Activated CD4-positive, alpha-beta T cell treated with anti-CD3 and anti-CD28 coated beads, Interleukin-2, amount 10 ng/mL, durations not matched to agents 24 days and 14 days (primary cell): ENCODE results near the gene GNLY. TPM values are rescaled to one million over a fixed set of nuclear protein-coding genes. Genes with fewer than 3 reads are reported as not detected.
"Not testable (repeated sequence)": the region's sequence is repeated elsewhere in the genome, so short reads cannot be mapped to it uniquely, and the experiment has no call there.

ENCODE experiments used
- DNase-seq: peaks from one replicate; pipeline ENCODE4 v3.0.0; 2022
- H3K27ac Mint-ChIP-seq: one replicate; pipeline ENCODE4 v1.8.0; 2022; ENCODE audit warnings: mild to moderate bottlenecking, mixed read lengths
- H3K27me3 Mint-ChIP-seq: one replicate; pipeline ENCODE4 v1.8.0; 2022; ENCODE audit warnings: mixed read lengths
- H3K36me3 Mint-ChIP-seq: one replicate; pipeline ENCODE4 v1.8.0; 2022; ENCODE audit warnings: low read depth, mild to moderate bottlenecking, mixed read lengths
- H3K4me1 Mint-ChIP-seq: one replicate; pipeline ENCODE4 v1.8.0; 2021; ENCODE audit warnings: mixed read lengths
- H3K4me3 Mint-ChIP-seq: one replicate; pipeline ENCODE4 v1.8.0; 2022; ENCODE audit warnings: mild to moderate bottlenecking, moderate library complexity, mixed read lengths
- H3K9me3 Mint-ChIP-seq: one replicate; pipeline ENCODE4 v1.8.0; 2021; ENCODE audit warnings: mixed read lengths
- intact Hi-C: fragments of 100-400 bp; cut with micrococcal nuclease; formaldehyde crosslinking; loops from one replicate; pipeline ENCODE4 v1.15.1; 2023
- total RNA-seq: library from RNA; stranded (reverse); gene quantifications from 2 replicates; pipeline ENCODE4 v1.2.3, GENCODE V29; 2022

GNLY gene
- total RNA-seq, 1 donor from 2014 or later, result 54.1 TPM

DNA sequence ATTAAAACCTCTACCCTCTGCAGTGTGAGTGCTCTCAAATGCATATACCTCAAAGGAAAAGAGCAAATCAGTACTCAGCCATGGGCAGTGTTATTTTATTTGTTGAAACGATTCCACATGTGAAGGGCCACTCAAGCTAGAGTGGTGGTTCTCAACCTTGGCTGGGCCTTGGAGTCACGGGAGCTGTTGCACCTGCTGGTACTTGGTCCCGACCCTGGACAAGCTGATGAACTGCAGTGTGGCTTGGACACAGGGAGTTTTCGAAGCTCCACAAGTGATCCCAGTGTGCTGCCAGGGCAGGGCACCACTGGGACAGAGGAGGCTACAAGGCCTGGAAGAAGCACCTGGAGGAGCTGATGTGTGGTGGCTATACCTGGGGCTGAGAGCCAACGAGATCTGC, 19.7 kb downstream of the GNLY start:
- peak overlapping the region; percentile 6 for H3K27ac Mint-ChIP-seq
- DNase-seq, result no peak
- H3K4me1 Mint-ChIP-seq, result peaks cover 41% of the 10 kb centered on the region
- intact Hi-C loops, result no loop called here
- no peaks in the 10 kb centered on the region for H3K36me3 Mint-ChIP-seq
- H3K4me3 Mint-ChIP-seq, result no peak overlapping the region
- no peaks in the 10 kb centered on the region for H3K9me3 Mint-ChIP-seq
- H3K27me3 Mint-ChIP-seq, result peaks cover 1% of the 10 kb centered on the region

GRCh38 chr2:85714421-85714820, 20.3 kb downstream of the GNLY start:
- DNase-seq, H3K36me3 Mint-ChIP-seq, H3K4me3 Mint-ChIP-seq, H3K27me3 Mint-ChIP-seq, H3K9me3 Mint-ChIP-seq, intact Hi-C loops, H3K27ac Mint-ChIP-seq: not testable (repeated sequence)
- peaks cover 37% of the 10 kb centered on the region for H3K4me1 Mint-ChIP-seq

DNA sequence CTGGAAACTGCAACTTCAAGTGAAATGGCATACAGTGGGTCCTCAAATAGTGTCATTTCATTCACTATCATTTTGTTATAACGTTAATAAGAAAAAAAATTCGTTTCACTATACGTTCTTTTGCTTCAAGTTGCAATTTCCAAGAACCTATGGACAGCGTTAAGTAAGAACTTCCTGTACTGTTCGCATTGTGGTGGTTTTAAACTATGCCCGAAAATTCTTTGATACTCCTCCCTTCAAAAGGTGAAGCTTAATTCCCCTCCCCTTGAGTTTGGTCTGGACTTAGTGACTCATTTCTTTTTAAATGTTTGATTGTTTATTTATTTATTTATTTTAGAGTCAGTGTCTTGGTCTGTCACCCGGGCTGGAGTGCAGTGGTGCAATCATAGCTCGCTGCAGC, 20.7 kb downstream of the GNLY start:
- peaks cover 5% of the 10 kb centered on the region for H3K27me3 Mint-ChIP-seq
- intact Hi-C loops, result no loop called here
- H3K4me1 Mint-ChIP-seq, result peaks cover 35% of the 10 kb centered on the region
- no peak overlapping the region for H3K4me3 Mint-ChIP-seq
- H3K27ac Mint-ChIP-seq, result peak overlapping the region; percentile 52
- DNase-seq, result no peak
- H3K36me3 Mint-ChIP-seq, result no peaks in the 10 kb centered on the region
- no peaks in the 10 kb centered on the region for H3K9me3 Mint-ChIP-seq

DNA sequence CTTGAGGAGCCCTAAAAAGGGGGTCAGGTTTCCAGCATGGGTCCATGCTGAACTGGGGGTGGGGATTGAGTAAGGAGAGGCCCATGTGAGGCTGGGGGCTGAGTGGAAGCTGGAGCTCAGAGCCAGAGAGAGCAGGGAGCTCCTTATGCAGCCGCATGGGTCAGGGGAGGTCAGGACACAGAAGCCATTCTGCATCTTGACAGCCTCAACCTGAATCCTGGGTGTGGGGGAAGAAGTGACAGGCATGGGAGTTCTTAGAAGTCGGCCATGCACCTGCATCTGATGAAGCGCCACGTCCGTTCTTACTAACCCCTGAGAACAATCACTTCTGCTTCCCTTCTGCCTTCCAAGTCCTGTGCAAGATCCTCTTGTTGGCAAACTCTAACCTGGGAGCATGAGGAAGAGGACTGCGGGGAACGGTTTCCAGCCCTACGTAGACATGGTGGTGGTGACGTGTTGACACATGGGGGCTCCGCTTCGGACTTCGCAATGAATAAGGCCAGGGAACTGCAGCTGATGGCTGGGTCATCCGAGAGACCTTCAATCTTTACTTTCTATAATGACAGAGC, 22.3 kb downstream of the GNLY start:
- H3K4me1 Mint-ChIP-seq, result peaks cover 27% of the 10 kb centered on the region
- H3K4me3 Mint-ChIP-seq, result no peak overlapping the region
- peaks cover 10% of the 10 kb centered on the region for H3K9me3 Mint-ChIP-seq

DNA sequence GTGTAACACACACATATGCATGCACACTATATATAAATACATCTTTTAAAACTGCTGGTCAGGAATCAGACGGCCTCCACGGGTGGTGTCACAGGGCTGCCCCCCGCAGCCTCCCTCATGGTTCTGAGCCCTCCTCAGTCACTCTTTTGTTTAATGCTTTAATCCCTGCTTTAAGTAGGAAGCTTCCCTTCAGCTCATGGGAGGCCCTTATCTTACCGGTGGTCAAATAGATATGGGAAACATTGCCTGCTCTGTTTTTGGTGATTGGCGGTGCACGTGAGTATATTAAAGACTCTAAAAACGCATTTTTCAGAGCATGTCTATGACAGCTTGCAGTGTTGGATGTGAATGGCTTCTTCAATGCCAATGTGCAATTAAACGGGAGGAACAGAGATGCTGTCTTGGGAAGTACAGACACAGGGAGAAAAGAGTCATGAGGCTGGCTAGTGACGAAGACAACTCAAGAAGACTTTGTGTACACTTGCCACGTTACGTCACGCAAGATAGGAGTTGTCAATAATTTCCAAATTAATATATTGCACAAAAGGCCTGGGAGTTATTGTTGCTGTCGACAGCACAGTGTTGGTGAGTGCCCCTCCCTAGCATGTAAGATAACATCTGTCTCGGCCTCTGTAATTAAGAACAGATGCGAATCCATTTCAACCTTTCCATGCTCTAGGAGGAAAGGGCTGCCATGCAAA, 23.3 kb downstream of the GNLY start:
- H3K27ac Mint-ChIP-seq, result no peak overlapping the region
- intact Hi-C loops, result no loop called here
- H3K4me3 Mint-ChIP-seq, result no peak overlapping the region
- peaks cover 10% of the 10 kb centered on the region for H3K9me3 Mint-ChIP-seq
- no peaks in the 10 kb centered on the region for H3K36me3 Mint-ChIP-seq
- no peak for DNase-seq
- peaks cover 27% of the 10 kb centered on the region for H3K4me1 Mint-ChIP-seq
- H3K27me3 Mint-ChIP-seq, result peaks cover 5% of the 10 kb centered on the region

More for the DNA sequence above, 22.3 kb downstream of the GNLY start:
- DNase-seq, result no peak
- Mint-ChIP-seq H3K27ac (no peak overlapping the region), H3K36me3 (no peaks in the 10 kb centered on the region), H3K27me3 (peaks cover 5% of the 10 kb centered on the region)
- intact Hi-C loops, result no loop called here

GRCh38 chr2:85718009-85718391, 23.8 kb downstream of the GNLY start:
- DNase-seq, result no peak
- H3K36me3 Mint-ChIP-seq, result no peaks in the 10 kb centered on the region
- no peak overlapping the region for H3K4me3 Mint-ChIP-seq
- intact Hi-C loops, result no loop called here
- peaks cover 5% of the 10 kb centered on the region for H3K27me3 Mint-ChIP-seq
- peaks cover 25% of the 10 kb centered on the region for H3K4me1 Mint-ChIP-seq
- H3K27ac Mint-ChIP-seq, result no peak overlapping the region
- peaks cover 10% of the 10 kb centered on the region for H3K9me3 Mint-ChIP-seq

GRCh38 chr2:85718885-85719492, 24.8 kb downstream of the GNLY start:
- no peaks in the 10 kb centered on the region for H3K36me3 Mint-ChIP-seq
- peaks cover 21% of the 10 kb centered on the region for H3K4me1 Mint-ChIP-seq
- no peak for DNase-seq
- H3K27me3 Mint-ChIP-seq, result peaks cover 5% of the 10 kb centered on the region
- H3K27ac Mint-ChIP-seq, result no peak overlapping the region
- intact Hi-C loops, result no loop called here
- no peak overlapping the region for H3K4me3 Mint-ChIP-seq
- H3K9me3 Mint-ChIP-seq, result peaks cover 10% of the 10 kb centered on the region

DNA sequence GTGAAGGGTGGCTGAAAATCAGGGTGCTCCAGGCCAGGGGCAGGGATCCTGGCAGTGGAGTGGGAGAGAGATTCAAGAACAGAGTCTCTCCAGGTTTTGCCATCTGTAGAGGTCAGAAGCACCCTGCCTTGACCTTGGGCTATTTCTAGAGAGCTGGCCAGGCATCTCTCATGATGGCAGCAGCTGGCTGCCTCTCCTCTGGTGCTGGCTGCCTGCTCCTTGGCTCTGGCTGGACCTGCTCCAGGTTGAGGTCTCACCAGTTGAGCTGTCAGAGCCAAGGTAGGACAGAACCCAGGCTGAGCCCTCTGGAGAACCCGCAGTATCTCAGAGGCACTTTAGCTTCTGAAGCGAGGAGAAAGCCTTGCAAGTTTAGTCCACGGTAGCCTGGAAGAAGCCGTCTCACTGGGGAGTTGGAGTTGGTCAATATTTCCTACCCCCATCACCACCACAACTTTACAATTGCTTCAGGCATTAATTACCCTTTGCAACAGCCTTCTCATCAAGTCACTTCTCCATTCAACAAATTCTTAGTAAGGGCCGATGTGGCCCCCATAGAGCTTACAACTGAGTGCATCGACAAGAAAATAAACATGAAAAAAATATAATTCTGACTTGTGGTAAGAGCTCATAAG, 25.6 kb downstream of the GNLY start:
- DNase-seq, result no peak
- H3K27ac Mint-ChIP-seq, result no peak overlapping the region
- H3K36me3 Mint-ChIP-seq, result no peaks in the 10 kb centered on the region
- H3K4me1 Mint-ChIP-seq, result peaks cover 16% of the 10 kb centered on the region
- no peak overlapping the region for H3K4me3 Mint-ChIP-seq
- H3K27me3 Mint-ChIP-seq, result peaks cover 7% of the 10 kb centered on the region
- H3K9me3 Mint-ChIP-seq, result peaks cover 10% of the 10 kb centered on the region
- intact Hi-C loops, result no loop called here

DNA sequence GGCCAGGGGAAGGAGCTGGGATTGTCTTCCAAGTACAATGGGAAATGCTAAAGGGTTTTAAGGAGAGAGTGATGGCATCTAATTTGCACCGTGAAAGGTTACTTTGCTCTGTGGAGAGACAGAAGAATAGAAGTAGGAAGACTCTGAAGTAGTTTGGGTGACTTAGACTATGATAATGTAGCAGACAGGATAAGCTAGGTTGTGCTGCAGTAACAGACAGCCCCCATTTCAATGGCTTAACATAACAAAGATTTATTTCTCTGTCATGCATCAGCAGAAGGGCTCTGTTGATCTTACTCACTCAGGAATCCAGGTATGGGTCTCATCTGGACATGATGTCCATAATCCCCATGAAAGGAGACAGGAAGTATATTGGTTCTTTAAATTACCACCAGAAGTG, 26.4 kb downstream of the GNLY start:
- H3K36me3 Mint-ChIP-seq, result no peaks in the 10 kb centered on the region
- DNase-seq, result no peak
- H3K27ac Mint-ChIP-seq, result no peak overlapping the region
- peaks cover 11% of the 10 kb centered on the region for H3K4me1 Mint-ChIP-seq
- H3K4me3 Mint-ChIP-seq, result no peak overlapping the region
- H3K27me3 Mint-ChIP-seq, result peaks cover 11% of the 10 kb centered on the region
- intact Hi-C loops, result no loop called here
- H3K9me3 Mint-ChIP-seq, result peaks cover 10% of the 10 kb centered on the region

DNA sequence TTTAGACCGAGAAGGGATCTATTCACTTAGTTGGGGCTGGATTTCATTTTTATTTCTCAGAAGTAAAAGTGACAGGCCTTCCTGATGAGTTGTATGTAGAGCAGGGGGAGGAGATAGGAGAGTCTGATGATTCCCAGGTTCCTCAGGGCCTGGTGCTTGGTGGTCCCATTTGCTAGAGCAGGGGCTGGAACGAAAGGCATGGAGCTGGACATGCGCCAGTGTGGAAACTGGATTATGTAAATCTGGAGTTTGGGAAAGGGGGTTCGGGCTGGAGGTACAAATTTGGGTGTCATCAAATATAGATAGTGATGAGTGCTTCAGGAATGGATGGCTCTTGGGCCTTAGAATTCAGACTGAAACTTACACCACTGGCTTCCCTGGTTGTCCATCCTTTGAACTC, 27.5 kb downstream of the GNLY start:
- Mint-ChIP-seq H3K36me3 (no peaks in the 10 kb centered on the region), H3K9me3 (peaks cover 10% of the 10 kb centered on the region), H3K27me3 (peaks cover 15% of the 10 kb centered on the region), H3K4me1 (peaks cover under 1% of the 10 kb centered on the region), H3K4me3 (no peak overlapping the region), H3K27ac (no peak overlapping the region)
- DNase-seq, result no peak
- intact Hi-C loops, result no loop called here

- Mint-ChIP-seq H3K27me3 (peaks cover 17% of the 10 kb centered on the region), H3K4me3 (no peak overlapping the region), H3K4me1 (no peaks in the 10 kb centered on the region), H3K27ac (no peak overlapping the region), H3K36me3 (no peaks in the 10 kb centered on the region), H3K9me3 (peaks cover 10% of the 10 kb centered on the region)
- intact Hi-C loops, result no loop called here
- no peak for DNase-seq
Observed at GRCh38 chr2:85722519-85722918, 28.4 kb downstream of the GNLY start.

GRCh38 chr2:85723707-85724360, 29.7 kb downstream of the GNLY start:
- H3K9me3 Mint-ChIP-seq, result peaks cover 10% of the 10 kb centered on the region

GRCh38 chr2:85724731-85725181, 30.6 kb downstream of the GNLY start:
- H3K4me3 Mint-ChIP-seq, result no peak overlapping the region
- intact Hi-C loops, result loop anchor here (5.0 kb wide), 1 partner anchor 358 kb away; no protein-coding TSS in a partner anchor
- H3K27ac Mint-ChIP-seq, result no peak overlapping the region
- no peak for DNase-seq
- peaks cover 10% of the 10 kb centered on the region for H3K9me3 Mint-ChIP-seq
- peaks cover 3% of the 10 kb centered on the region for H3K4me1 Mint-ChIP-seq
- peaks cover 28% of the 10 kb centered on the region for H3K27me3 Mint-ChIP-seq
- no peaks in the 10 kb centered on the region for H3K36me3 Mint-ChIP-seq

More at GRCh38 chr2:85723707-85724360, 29.7 kb downstream of the GNLY start:
- Mint-ChIP-seq H3K27me3 (peaks cover 24% of the 10 kb centered on the region), H3K4me3 (no peak overlapping the region), H3K27ac (no peak overlapping the region), H3K36me3 (no peaks in the 10 kb centered on the region), H3K4me1 (no peaks in the 10 kb centered on the region)
- intact Hi-C loops, result no loop called here
- no peak for DNase-seq
